HG03457 (cell line): Measurements from ENCODE around the gene SETDB1.

Source experiments
- ATAC-seq: cut with Tn5 transposase; IDR thresholded peaks from one replicate; pipeline ENCODE4 v1.9.1; 2021; ENCODE audit warnings: moderate number of reproducible peaks; ENCODE audit not compliant: unreplicated experiment

Gene SETDB1

DNA sequence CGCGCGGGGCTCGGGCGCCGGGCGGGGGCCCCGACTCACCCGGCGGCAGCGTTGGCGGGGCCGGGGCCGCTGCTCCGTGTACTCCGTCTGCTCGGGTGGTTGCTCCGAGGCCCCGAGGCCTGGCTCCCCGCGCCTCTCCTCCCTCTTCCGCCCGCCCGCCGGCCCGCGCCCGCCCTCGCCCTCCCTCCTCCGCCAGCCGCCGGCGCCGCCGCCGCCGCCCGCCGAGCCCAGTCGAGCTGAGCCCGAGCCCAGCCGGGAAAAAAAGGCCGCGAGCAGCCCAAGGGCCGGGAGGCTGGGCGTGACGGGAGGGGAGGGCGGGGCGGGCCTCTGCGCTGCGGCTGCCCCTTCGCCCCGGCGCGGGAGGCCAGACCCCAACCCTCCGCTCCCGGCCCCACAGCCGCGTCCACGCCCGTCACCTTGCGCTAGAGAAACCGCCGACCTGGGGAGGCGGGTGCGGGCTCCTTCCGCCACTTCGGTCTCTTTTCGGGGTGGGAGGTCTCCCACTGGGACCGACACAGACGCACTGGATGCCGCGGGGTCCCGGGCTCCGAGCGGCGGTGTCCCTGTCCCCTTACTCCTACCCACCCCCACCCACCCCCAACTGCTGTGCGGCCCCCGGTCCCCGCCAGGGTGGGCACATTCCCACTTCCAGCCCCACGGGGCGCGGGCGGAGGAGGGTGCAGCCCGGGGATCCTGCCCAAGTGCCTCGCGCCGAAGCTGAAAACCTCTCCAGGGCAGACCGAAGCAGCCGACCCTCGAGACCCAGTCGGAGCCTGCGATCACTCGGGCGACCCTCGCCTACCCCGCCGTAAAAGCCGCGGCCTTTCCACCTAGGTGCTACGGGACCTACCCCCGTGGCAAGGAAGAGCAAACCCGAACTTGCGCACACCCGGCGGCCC is 48.7 kb downstream of the SETDB1 start, which contains the start of gene CERS2:
Gene CERS2, minus strand, starts transcription at position 256 of the 899 bp plus-strand sequence. CDS start 5,745 bp downstream, outside the sequence.
- no peak for ATAC-seq

DNA sequence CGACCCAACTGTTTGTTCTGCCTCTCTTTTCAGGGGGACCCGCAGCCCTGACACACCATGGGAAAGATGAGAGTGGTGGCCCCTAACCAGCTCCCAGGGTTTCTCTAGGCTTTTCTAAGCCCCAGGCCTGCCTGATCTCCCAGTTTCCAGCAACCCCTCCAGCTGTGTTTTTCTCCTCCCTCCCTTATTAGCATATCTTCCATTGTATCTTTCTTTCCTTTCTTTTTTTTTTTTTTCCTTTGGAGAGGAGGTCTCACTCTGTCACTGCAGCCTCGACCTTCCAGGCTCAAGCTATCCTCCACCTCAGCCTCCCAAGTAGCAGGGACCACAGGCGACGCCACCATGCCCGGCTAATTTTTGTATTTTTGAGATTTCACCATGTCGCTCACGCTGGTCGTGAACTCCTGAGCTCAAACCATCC is 50.2 kb downstream of the SETDB1 start:
- ATAC-seq: no peak

DNA sequence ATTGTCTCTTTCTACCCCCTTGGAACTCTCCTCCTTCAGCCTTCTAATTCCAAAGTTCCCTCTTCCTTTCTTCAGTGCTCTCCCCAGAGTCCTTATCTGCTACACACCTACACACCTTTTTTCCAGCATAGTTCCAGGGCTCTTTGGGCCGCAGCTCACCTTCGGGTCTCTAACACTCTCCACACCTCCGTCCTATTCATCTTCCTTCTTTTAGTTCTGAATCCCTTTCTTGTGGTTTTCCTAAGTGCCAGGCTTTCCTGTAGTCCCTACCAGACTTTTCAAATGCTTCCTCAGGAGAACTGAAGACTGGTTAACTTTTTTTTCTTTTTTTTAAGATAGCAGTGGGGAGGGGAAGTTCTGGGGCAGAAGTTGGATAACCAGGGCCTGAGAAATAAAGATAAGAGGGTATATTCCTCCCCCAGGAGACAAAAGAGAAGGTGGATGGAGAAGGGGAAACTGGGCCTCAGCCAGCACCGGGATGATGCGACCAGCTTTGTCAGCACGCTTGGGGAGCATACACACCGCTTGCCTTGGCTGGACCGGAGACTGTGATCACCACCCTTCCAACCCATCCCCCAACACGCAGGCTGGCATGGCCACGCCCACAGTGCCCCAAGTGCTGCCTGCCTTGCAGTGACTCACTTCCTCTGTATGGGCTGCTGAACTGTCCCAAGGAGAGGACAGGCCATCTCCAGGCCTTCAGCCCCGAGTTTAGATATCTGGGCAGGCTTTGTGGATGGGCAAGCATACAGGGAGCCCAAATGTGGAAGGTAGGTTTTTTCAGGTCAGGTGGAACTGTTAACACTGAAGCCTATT is 50.9 kb downstream of the SETDB1 start:
- no peak for ATAC-seq

DNA sequence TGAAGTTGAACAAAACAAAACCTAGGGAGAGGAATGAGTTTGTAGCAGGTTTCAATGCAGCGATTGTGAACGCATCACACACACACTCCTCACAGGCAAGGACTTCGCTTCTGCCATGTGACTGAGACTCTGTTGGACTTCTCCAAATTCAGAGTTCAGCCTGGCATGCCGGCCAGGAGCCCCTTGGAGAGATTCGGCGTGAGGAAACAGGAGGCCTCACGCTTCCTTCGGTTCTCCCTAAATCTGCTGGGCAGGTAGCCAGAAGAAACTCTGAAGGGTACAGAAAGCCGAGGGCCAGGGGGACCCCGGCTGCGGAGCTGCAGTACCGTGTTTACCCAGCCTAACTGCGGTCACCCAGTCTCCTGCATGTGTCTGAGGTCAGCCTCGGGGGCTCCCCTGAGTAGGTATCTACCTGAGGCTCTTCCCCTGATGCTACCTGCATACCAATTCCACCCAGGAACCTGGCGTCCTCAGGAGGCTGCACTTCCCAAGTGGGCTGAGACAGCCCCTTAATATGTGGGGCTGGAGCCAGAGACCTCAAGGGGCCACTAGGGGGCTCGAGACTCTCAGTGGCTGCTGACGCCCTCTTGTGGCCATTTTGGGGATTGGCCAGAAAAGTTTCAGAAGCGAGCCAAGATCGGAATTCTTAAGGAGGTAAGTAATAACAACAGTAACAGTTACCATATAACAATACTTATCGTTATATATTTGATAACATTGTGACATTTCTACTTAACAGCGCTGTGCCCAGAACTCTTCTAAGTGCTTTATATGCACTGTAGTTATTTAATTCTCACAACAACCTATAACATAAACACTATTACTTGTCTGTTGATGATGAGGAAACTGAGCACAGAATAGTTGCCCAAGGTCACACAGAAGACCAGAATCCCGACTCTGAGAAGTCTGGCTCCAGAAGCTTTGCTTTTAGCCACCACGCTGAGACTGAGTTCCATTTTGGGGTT is 53.2 kb downstream of the SETDB1 start:
- ATAC-seq: no peak

DNA sequence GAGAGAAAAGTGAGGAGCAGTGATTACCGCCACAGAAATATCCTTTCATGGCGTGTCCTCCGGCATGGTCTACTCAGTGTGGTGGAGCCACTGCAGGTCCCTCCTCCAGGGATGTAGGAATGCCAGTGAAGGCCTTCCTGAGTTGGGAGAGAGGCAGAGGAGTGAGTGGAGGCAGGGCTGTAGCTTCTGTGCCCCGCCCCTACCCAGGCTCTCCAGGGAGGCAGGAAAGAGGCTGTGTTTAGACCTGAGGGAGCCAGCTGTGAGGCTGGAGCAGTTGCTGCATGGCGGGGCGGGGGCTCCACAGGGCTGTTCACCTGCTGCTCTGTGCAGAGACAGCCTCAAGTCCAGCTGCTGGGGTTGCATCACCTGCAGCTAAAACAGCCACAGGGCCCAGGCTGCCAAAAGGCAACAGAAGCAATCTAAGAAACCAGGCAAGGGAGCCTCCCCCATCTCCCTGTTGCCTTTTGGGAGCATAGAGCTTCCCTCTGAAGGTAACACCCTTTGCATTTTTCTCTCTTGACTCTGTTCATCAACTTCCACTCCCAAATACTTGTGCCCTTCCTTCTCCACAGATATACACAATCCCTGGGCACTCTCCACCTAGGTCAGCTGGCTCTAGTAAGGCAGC is 55.1 kb downstream of the SETDB1 start:
- no peak for ATAC-seq

DNA sequence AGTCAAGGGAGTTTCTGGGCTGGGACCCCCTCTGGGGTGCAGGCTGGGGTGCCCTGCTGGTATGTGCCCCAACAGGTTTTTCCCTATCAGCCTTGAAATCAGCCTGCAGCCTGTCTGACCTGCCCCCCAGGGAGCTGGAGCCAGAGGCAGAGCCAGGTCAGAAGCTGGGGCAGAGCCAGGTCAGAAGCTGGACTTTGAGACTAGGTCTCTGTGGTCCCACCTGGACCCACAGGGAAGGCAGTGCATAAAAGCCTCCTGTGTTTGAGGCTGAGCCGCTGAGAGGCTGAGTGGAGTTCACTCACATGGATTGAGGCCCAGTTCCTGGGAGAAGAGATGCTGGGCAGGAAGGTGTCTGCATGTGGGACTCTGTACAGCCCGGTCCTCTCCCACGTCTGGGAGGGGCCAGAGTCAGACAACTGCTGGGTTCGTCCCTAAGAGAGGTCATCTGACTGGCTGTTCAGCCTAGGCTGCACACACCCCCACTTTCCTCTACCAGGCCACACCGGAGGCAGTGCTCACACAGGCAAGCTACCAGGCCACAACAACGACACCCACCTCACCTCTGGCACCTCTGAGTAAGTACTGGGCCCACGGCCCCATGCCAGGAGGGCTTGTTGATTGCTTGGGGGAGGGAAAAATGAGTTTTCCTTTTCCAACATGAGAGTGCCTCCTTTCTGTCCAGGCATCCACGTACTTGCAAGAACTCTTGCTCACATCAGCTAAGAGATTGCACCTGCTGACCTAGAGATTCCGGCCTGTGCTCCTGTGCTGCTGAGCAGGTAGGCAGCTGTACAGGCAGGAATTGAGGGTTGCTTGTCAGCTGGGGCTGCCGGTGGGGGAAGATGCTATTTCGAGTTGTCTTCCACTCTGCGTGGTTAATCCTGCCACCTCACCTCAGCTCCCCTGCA is 55.9 kb downstream of the SETDB1 start, which contains the start of gene ANXA9:
Gene ANXA9, plus strand, starts transcription at position 488 of the 908 bp plus-strand sequence. CDS start 814 bp downstream, outside the sequence.
- ATAC-seq: no peak

DNA sequence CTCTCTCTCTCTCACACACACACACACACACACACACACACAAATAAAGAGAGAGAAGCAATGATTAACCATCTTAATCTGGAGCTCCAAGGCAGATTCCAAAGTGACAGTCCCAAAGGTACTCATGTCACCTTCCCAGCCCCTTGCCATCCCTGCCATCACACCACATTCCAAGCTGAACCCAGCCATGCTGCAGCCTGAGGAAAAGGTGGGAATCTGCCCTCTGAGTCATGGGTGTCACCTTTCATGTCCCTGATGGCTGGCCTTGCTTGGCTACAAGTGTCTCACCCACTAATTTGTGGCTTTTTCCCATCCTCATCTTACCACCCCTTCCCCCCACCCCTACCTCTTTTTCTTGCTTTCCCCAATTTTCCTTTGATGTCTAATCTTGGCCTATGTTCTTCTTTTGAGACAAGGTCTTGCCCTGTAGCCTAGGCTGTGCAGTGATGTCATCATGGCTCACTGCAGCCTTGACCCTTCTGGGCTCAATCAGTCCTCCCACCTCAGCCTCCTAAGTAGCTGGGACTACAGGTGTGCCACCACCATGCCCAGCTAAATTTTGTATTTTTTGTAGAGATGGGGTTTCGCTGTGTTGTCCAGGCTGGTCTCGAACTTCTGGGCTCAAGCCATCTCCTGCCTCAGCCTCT is 59.1 kb downstream of the SETDB1 start:
- ATAC-seq: no peak

DNA sequence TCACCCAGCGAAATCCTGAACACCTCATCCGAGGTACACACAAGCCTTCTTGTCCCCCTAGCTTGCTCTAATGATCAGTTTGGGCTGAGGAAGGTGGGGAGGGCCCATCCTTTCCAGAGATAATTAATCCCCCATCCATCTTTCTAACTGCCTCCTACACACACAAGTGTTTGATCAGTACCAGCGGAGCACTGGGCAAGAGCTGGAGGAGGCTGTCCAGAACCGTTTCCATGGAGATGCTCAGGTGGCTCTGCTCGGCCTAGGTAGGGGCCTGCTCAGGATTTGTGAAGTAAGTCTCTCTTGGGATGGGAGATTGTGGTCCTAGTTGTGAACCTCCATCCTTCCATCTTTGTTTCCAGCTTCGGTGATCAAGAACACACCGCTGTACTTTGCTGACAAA is 61.8 kb downstream of the SETDB1 start:
- no peak for ATAC-seq

DNA sequence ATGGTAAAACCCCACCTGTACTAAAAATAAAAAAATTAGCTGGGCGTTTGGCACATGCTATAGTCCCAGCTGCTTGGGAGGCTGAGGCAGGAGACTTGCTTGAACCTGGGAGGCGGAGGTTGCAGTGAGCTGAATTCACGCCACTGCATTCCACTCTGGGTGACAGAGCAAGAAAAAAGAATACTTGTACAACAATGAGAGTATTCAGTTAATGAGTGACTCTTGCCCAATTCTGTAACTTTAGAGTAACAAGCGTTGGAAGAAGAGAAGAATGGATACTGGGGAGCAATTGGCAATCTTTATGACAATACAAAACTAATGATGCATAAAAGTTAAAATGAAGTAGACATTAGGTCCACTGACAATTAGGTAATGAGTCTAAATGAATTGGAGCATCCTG is 66.5 kb downstream of the SETDB1 start:
- no peak for ATAC-seq

DNA sequence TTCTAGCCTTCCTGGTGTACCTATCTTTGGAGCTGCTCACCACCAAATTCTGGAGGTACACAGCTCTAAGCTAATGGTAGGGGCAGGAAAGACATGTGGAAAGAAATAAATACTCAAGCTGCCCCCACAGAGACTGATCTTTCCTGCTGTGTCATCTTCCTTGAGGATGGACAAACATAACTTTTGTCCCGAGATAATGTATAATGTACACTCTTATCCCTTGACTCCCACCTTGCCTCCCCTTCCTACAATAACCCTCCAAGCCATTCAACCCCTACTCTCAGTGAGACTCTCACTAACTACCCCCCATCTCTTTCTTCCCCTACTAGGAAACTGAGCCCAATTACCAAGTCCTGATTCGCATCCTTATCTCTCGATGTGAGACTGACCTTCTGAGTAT is 68.1 kb downstream of the SETDB1 start:
- ATAC-seq: no peak

DNA sequence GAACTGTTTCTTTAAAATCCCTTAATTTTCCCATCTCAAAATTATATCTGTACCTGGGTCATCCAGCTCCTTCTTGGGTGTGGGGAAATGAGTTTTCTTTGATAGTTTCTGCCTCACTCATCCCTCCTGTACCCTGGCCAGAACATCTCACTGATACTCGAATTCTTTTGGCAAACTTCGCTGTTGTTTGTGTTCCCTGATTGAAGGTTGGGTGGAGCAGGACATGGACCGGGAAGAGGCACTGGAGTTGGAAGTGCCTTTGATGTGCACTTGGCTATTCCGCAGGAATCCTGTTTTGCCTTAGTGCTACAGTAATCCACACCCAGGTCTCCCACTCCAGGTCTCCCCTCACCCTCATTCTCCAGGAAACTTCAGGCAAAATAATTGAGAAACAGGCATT is 69.3 kb downstream of the SETDB1 start:
- no peak for ATAC-seq

DNA sequence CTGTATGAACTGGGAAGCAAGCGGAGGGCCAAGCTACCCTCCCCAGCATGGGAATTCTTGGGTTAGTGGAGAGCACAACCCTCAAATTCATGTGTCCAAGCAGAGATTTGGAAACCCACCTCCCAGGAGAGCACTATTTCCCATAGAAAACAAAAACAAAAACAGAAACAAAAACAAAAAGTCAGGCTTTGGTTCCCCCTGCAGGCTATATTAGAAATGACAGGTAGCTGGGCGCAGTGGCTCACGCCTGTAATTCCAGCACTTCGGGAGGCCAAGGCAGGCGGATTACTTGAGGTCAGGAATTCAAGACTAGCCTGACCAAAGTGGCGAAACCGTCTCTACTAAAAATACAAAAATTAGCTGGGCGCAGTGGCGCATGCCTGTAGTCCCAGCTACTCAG is 69.7 kb downstream of the SETDB1 start:
- ATAC-seq: no peak

DNA sequence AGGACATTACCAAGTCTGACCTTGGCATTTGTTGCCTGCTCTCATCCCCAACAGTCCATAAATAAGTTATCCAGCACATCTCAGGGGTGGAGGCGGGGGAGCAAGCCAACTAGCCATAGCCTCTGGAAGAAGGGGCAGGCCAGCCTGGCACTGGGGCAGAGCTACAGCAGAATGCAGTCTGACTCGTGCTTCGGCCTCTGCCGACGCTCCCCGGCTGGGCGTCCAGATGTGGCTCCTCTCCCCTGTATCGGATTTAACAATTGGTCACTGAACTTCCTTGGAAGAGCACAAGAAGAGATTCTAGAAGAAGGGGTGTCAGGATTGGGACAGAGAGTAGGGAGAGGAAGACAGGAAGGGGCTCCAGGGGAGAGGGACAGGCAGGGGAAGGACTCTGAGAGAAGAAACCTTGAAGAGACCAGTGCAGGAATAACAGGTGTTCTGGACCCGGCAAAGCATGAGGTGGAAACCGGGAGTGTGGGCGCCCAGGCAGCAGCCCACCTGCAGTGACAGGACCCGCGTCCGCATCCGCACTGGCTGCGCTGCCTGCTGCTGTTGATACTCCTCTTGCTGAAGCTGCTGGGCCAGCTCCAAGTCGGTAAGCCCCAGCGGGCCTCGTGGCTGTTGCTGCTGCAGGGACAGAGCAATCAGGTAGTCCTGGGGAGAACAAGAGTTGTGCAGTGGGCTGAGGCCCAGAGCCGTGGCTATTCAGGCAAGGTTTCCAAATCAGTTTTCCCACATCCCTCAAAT is 71.1 kb downstream of the SETDB1 start:
- no peak for ATAC-seq

DNA sequence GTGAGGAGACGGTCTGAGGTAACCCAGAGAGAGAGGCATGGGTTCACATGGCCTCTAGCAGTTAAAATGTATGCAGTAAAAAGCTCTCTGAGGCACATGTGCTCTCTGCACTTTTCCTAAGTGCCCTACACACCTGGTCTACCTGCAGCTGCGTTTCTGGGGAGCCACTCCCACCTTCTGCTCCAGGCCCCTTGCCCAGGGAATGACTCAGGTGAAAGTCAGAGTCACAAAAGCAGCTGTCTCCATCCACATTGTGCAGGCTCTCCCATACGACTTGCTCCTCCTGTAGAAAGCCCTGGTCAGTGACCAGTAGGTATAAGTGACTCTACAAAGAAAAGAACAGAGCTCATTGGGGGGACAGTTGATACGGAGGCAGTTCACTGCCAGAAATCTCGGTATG is 71.8 kb downstream of the SETDB1 start:
- ATAC-seq: no peak

DNA sequence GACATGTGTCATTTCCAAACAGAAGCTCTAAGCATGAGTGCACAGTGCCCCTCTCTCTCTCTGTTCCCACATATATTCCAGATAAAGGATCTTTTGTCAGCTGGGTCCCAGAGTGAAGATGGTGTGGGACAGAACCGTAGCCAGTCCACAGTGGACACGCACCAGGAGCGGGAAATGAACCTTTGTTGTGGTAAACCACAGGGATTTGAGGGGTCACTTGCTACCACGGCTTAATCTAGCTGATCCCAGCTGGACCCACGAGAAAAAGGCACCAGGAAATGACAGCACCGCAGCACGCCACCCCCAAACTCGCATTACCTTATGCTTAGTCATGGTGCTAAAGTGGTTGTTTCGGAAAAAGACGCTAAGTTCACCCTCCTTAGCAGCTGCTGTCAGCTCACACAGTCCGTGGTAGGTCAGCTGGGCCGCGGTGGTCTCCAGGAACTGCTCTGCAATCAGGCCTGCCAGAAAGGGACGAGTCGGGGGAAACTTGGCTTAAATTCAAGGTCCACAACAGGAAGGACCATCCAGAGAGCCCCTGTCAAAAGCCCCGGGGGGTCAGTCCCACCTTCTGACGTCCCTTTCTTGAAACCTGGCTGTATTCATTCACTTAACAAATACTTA is 73.0 kb downstream of the SETDB1 start:
- ATAC-seq: no peak

DNA sequence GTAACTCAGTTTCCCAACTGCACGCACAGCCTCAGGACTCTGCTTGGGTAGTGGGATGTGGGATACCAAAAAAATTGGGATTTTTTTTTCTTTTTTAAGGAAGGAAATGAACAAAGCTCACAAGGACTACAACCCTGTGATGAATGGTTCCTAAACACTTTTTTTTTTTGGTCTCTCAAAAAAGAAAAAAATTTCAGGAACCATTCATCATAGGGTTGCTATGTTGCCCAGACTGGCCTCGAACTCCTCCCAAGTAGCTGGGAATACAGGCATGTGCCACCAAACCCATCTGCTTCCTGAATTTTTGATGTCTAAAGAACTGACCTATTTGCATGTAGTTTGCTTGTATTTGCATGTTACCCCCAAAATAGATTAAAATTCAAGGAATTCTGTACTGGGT is 73.8 kb downstream of the SETDB1 start:
- no peak for ATAC-seq

DNA sequence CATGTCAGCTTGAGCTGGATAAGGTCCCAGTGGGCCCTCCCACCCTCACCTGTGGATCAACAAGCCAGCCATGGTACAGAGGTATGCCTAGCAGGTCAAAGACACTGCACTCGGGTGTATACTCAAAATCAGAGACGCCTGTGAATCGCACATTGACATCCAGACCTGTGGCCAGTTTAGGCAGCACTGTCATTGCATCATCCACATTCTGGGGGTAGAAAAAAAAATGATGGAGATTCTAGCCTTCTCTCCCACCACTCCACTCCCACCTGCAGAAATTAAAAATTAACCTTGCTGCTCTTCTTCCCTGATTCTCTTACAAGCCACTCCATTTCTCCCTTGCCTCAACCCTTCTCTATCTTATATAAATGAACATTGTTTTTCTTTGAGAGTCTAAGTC is 74.2 kb downstream of the SETDB1 start:
- no peak for ATAC-seq
